Kidney (tissue), 14 donors: ENCODE data around the gene AMH. TPM values are rescaled to one million over a fixed set of nuclear protein-coding genes. Genes with fewer than 3 reads are reported as not detected.

ENCODE experiments used
- DNase-seq, 5 donors: peaks; one replicate each; pipeline ENCODE4 v3.0.0-alpha.2; 2013 to 2020
- FAIRE-seq: peaks from 2 replicates; lab custom pipeline; 2012; peaks lifted over from hg19 to GRCh38; lab: Jason Lieb, UNC
- H3K27ac ChIP-seq, 2 donors: one replicate each; pipeline ENCODE4 v1.7.0; 2013; ENCODE audit warnings: low read depth in 2 of 2, low read length in 2 of 2, inconsistent platforms in 1 of 2
- H3K27me3 ChIP-seq: one replicate; pipeline ENCODE4 v1.7.1; 2013; ENCODE audit warnings: low read length, inconsistent platforms; ENCODE audit not compliant: control insufficient read depth, insufficient read depth
- H3K36me3 ChIP-seq, 3 donors: one replicate each; pipeline versions ENCODE4 v1.7.0 to v1.7.1; 2013; ENCODE audit warnings: low read length in 3 of 3, control low read depth in 1 of 3, inconsistent platforms in 1 of 3; ENCODE audit not compliant: insufficient read depth in 3 of 3, control insufficient read depth in 2 of 3
- H3K4me1 ChIP-seq, 3 donors: one replicate each; pipeline versions ENCODE4 v1.7.0 to v1.7.1; 2013; ENCODE audit warnings: low read length in 3 of 3, inconsistent platforms in 1 of 3, low read depth in 1 of 3; ENCODE audit not compliant: control insufficient read depth in 2 of 3, insufficient read depth in 2 of 3
- H3K4me3 ChIP-seq, 3 donors: one replicate each; pipeline versions ENCODE4 v1.7.0 to v1.8.1; 2013; ENCODE audit warnings: low read length in 3 of 3, control low read depth in 1 of 3, inconsistent platforms in 1 of 3
- H3K9ac ChIP-seq, 3 donors: one replicate each; pipeline versions ENCODE4 v1.7.0 to v1.7.1; 2013; ENCODE audit warnings: low read length in 3 of 3, control low read depth in 1 of 3, inconsistent platforms in 1 of 3
- H3K9me3 ChIP-seq, 3 donors: one replicate each; pipeline versions ENCODE4 v1.7.0 to v1.7.1; 2013; ENCODE audit warnings: low read length in 3 of 3, control low read depth in 1 of 3, inconsistent platforms in 1 of 3; ENCODE audit not compliant: control insufficient read depth in 2 of 3, insufficient read depth in 1 of 3
- CTCF ChIP-seq: IDR thresholded peaks from 3 replicates; pipeline ENCODE4 v1.5.1; 2012; ENCODE audit warnings: mild to moderate bottlenecking, moderate library complexity, borderline replicate concordance; ENCODE audit not compliant: insufficient read depth; ENCODE audit errors: extremely low read depth
- intact Hi-C: fragments of 100-400 bp; cut with DNase I; formaldehyde crosslinking; loops from one replicate; pipeline ENCODE4 v1.11.1; 2022
- polyA plus RNA-seq: library from polyadenylated mRNA; stranded (reverse); fragments of 350-450 nt; fragmentation: Illumina TruSeq; extraction: RNeasy Lipid Tissue Mini Kit (QIAGEN cat#74804); gene quantifications from one replicate; pipeline ENCODE4 v1.2.3, GENCODE V29; 2014; ENCODE audit warnings: low read depth, low replicate concordance; ENCODE audit not compliant: insufficient read depth
- total RNA-seq: library from RNA; stranded (reverse); fragmentation: NEBNext Ultra II Directional; extraction: Animal tissue kit (Norgen Biotek cat#: 25700); gene quantifications from one replicate; pipeline ENCODE4 v1.2.1, GENCODE V29; 2021
- donor health status: control.
- donor health status: control.
- donor health status: control.
- donor health status: control.
- donor health status: control.
- donor health status: DM: yes; HTN: yes; CAD: no.
- donor health status: Normal renal cell carcinoma (clear cell type).

Gene AMH
- total and polyA plus RNA-seq, 2 donors from 2014 or later, result 0.60 to 1.0 TPM

DNA sequence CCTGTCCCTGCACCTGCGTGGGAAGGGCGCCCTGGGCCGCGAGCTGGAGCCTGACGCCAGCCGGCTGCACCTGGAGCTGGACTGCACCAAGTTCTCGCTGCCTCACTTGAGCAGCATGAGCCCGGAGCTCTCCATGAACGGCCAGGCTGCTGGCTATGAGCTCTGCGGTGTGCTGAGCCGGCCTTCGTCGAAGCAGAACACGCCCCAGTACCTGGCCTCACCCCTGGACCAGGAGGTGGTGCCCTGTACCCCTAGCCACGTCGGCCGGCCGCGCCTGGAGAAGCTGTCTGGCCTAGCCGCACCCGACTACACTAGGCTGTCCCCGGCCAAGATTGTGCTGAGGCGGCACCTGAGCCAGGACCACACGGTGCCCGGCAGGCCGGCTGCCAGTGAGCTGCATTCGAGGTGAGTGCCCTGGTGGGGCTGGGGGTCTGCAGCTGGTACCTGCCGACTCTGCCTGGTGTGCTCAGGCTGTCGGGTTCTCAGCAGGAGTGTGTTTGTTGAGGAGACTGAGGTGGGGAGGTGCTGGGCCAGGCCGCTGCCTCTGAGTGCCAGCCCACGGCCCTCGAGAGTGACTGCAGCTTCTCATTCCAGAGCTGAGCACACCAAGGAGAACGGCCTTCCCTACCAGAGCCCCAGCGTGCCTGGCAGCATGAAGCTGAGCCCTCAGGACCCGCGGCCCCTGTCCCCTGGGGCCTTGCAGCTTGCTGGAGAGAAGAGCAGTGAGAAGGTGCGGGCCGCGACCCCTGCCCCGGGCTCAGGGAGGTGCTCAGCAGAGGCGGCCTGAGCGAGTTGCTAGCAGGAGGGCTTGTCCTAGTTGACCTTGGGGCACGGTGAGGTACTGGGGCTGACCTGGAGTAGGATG is 32.5 kb upstream of the AMH start:
- H3K9me3 ChIP-seq, result no peaks in the 10 kb centered on the region
- FAIRE-seq, result no peak
- intact Hi-C loops, result no loop called here
- no peak for DNase-seq
- H3K4me1 ChIP-seq, result peaks cover 0 to 6% (median 0%) of the 10 kb centered on the region in 3 donors
- no peak overlapping the region for H3K4me3 ChIP-seq
- H3K36me3 ChIP-seq, result peaks cover 0 to 35% (median 17%) of the 10 kb centered on the region in 3 donors
- TF ChIP-seq CTCF, result no peak
- no peak overlapping the region for H3K9ac ChIP-seq
- no peak overlapping the region for H3K27ac ChIP-seq
- H3K27me3 ChIP-seq, result no peaks in the 10 kb centered on the region

GRCh38 chr19:2217591-2217990 is 31.5 kb upstream of the AMH start:
- FAIRE-seq, result no peak
- H3K9me3 ChIP-seq, result no peaks in the 10 kb centered on the region
- H3K27me3 ChIP-seq, result no peaks in the 10 kb centered on the region
- intact Hi-C loops, result no loop called here
- no peak overlapping the region for H3K4me3 ChIP-seq
- peaks cover 0 to 29% (median 13%) of the 10 kb centered on the region in 3 donors for H3K36me3 ChIP-seq
- H3K9ac ChIP-seq, result no peak overlapping the region
- H3K27ac ChIP-seq, result no peak overlapping the region
- peaks cover 0 to 4% (median 0%) of the 10 kb centered on the region in 3 donors for H3K4me1 ChIP-seq
- no peak for TF ChIP-seq CTCF
- DNase-seq, result no peak

GRCh38 chr19:2219726-2220125 is 29.4 kb upstream of the AMH start:
- Histone ChIP-seq H3K4me1 (peaks cover 0 to 4% (median 0%) of the 10 kb centered on the region in 3 donors), H3K27ac (no peak overlapping the region), H3K9me3 (no peaks in the 10 kb centered on the region), H3K4me3 (no peak overlapping the region), H3K36me3 (peaks cover 0 to 17% (median 8%) of the 10 kb centered on the region in 3 donors), H3K9ac (no peak overlapping the region), H3K27me3 (no peaks in the 10 kb centered on the region)
- DNase-seq (no peak), FAIRE-seq (no peak)
- no peak for TF ChIP-seq CTCF
- intact Hi-C loops, result no loop called here
